Non-pigmented ciliary epithelial cell (primary cell): Measurements from ENCODE around the gene NCOR1.
"Not testable (repeated sequence)": the region's sequence is repeated elsewhere in the genome, so short reads cannot be mapped to it uniquely, and the experiment has no call there.

ENCODE experiments used
- DNase-seq: peaks from one replicate; pipeline ENCODE4 v3.0.0-alpha.2; 2010; ENCODE audit warnings: low read depth

The NCOR1 gene

DNA sequence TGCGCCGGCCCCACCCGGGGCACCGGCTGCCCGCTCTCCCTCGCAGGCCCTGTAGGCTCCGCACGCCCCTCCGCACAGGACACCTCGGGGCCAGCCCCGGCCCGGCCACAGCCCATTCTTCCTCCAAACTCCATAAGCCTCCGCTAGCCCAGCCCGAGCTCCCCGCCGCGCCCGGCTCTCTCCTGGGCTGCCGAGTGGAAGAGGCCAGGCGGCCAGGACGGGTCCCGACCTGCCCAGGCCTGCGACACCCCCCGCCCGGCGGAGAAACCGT, 397 bp downstream of the NCOR1 start:
- no peak for DNase-seq

DNA sequence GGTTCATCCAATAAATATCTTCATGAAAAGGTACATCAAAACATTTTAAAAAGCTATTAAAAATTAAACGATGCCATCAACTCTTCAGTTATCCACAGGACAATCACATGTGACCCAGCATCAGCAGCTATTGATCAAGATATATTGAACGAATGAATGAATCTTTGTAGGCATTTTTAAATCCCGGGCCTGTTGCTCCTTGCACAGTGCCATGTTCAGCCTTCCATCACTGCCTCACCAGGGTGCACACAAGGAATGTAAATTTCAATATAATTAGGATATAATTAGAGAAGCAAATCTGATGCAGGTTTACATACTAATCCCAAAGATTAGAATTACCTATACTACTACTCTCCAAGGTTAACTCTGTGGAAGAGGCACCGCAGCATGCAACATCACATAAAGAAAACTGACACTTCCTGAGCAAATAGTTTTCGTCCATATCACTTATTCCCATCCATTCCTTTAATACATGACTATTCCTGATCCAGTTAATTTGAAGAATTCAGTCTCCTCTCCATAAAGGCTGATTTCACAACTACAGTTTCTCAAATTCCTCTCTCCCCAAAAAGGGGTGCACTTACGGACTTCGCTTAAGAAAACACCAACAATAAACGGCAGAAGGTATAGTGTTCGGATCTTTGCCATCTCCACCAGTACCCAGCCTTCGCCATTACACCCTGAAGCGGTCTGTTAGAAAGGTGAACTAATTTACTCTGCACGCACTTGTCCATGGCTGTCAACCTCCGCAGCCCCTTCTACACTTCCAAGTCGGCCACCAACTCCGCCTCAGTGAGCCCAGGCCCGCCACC, 938 bp downstream of the NCOR1 start:
- no peak for DNase-seq

DNA sequence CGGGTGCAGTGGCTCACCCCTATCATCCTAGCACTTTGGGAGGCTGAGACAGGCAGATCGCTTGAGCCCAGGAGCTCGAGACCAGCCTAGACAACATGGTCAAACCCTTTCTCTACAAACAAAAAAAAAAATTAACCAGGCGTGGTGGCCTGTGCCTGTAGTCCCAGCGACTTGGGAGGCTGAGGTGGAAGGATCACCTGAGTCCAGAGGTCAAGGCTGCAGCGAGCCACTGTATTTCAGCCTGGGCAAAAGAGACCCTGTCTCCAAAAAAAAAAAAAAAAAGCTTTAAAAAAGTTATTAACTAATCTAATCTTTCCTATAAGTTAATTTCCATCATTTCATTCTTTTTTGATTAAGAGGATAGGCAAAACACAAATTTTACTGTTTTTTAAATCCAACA, 2.5 kb downstream of the NCOR1 start:
- no peak for DNase-seq

DNA sequence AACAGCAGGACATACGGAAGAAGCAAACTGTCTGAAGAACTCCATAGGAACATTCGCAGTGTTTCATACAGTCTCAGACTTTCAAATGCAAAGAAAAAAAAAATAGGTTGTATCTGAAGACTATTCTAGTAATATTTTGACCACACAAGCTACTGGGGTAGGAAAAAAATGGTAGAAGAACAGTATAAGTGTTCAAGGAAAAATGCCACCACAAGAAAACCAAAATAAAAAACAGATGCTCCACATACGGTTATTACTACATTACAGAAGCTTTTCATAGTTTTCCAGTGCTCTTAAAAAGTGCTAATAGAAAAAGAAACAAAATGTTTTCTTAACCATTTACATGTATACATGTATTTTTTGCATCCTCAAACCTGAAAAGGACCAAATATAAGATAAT, 3.7 kb downstream of the NCOR1 start:
- DNase-seq: no peak

DNA sequence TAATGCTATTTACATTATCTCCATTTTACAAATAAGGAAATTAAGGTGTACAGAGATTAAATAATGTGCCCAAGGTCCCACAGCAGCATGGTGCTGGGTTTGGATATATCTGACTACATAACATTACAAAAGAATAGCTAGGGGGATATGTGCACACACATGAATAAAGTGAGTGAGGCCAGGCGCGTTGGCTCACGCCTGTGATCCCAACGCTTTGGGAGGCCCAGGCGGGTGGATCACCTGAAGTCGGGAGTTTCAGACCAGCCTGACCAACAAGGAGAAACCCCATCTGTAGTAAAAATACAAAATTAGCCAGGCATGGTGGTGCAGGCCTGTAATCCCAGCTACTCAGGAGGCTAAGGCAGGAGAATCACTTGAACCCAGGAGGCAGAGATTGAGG, 10.6 kb downstream of the NCOR1 start:
- DNase-seq: not testable (repeated sequence)

DNA sequence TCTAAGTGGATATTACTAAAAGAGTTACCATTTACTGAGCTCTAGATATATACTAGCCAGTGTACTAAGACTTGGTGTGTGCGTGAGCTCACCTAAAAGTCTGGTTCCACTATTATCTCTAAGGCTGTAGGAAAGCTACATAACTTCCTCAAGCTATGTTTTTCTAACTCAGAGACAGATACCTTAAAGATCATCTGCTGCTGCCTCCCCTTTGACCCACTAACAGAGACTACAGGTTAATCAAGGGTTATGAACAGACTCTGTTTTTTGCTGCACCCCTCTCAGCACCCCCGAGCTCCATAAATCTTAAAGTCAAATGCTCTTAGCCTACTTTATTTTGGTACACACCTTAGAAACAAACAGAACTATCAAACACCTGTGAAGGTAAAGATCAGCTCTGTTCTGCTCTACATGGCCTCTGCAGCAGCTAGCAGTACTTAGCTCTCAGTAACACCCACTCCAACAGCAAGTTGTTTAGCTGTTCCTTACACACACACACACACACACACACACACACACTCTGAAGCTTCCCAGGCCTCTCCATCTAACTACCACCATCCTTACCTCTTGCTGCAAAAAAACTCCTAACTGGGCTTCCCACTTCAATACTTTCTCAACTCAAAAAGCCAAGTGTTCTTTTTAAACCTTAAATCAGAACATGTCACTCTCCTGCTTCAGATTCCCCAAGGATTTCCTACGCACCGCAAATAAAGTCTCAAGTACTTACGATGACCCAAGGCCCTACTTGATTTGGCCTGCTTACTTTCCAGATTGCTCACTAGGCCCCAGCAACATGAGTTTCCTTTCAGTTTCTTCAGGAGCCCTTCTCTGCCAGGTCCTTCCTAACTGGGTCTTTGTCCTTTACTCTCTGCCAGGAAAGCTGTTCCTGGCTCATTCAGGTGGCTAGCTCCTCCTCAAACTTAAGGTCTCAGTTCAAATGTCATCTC, 12.5 kb downstream of the NCOR1 start:
- not testable (repeated sequence) for DNase-seq

DNA sequence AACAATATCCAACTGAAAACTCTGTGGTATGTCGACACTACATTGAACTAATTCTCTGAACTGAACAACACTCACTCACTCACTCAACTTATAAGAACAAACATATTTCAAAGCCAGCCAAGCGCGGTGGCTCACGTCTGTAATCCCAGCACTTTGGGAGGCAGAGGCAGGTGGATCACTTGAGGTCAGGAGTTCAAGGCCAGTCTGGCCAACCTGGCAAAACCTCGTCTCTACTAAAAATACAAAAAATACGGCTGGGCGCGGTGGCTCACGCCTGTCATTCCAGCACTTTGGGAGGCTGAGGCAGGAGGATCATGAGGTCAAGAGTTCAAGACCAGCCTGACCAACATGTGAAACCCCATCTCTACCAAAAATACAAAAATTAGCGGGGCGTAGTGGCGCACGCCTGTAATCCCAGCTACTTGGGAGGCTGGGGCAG, 13.6 kb downstream of the NCOR1 start:
- DNase-seq: not testable (repeated sequence)

DNA sequence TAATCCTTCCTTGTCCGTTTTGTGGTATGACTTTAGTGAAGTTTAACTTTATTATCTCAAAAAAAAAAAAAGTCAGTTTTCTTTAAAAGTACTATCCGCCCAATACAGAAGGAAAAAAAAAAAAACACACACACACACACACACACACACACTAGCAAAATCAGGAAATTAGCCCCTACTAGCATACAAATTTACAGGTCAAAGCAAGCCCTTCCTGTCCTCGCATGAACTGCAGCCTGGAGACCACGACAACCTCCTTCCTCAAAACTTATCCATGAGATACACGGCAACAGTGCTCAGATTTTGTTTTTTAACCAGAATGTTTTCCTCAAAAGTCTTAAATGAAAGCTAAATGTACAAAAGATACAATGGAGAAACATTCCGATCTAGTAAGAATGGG, 16.2 kb downstream of the NCOR1 start:
- DNase-seq: no peak

DNA sequence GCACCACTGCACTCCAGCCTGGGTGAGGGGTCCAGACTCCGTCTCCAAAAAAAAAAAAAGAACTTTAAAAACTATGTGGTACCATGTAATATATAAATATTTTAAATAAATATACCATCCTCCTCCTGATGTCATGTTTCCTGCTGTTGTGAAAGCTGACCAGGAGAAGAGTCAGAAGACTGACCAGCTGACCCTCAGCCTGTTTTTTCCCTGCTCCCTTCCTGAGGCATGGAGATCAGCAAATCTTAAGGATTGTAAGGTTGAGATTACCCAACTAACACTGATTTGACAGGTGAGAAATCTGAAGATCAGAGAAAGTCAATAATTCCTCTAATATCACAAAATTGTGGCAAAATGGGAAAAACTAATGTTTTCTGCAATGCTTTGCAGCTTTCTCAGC, 18.1 kb downstream of the NCOR1 start:
- DNase-seq: no peak

DNA sequence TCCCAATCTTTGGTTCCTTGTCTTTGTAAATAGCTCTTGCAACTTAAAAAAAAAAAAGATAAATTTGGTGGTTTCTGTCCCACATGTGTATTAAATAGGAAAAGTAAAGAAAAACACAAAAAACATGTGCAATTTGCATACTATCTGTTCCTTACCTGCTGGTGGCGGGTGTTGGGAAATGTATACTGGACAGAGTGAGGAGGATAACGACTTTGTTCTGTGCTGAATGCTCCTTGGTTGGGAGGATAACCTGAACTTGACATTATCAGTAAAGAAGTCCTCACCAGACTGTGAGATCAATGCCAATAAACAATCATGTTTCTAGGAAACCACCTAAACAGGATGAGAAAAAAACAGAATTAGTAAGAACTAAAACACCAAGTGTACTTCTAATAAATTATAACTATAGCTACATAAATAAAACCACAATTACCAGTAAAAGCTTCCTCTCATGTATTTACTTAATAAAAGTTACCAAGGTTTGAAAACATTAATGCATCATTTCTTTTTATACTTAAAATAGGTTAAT, 21.0 kb downstream of the NCOR1 start:
- DNase-seq: not testable (repeated sequence)

DNA sequence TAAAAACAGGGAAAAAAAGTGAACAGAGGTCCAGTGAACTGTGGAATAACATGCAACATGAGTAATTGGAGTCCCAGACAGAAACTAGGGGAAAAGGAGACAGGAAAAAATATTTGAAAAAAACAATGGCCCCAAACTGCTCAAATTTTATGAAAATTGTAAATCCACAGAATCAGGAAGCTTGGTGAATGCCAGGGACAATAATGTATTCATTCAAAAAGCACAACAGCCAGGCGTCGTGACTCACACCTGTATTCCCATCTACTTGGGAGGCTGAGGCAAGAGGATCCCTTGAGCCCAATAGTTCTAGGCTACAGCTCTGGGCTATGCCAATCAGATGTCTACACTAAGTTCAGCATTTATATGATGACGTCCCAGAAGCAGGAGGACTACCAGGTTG, 23.7 kb downstream of the NCOR1 start:
- no peak for DNase-seq

DNA sequence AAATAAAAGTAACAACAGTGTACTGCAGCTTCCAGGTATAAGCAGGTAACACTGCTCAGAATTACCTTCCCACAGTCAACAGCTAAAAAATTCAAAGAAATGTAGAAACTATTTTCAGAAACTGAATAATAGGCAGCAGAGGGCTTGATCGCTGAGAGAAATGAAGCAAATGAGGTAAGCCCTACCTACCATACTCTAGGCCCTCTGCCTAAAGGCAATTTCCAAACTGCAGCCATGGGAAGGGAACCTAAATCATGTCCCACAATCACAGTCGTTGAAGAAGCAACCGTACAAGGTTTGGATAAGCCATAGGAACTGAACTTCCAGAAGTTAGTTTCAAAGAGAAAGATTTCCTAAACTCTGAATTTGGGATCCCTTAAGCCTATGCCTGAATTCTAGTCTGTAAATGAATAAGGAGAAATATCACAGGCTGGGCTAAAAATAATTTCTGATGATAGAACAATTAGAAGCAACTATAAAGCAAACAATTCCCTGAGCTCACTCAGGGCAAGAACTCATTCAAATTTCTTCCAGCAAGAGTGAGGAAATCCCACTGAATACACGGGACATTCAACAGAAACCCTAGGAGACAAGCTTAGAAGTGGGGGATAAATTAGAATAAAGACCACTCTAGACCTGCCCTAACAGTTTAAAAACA, 24.5 kb downstream of the NCOR1 start:
- no peak for DNase-seq

DNA sequence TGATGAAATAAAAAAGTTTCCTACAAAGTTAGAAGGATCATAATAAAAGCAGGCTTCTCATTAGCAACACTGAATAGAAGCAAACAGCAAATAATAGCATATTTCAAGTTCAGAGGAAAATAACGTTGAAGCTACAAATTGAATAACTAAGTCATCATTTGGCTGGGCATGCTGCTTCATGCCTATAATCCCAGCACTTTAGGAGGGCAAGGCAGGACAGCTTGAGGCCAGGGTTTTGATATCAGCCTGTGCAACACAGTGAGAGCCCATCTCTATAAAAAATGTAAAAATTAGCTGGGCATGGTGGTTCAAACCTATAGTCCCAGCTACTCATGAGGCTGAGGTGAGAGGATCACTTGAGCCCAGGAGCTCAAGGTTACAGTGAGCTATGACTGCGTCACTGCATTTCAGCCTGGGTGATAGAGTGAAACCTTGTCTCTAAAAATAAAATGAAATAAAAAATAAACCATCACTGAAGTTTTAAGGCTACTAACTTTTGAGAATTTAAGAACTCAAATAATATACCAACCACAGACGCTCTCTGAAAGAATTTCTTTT, 25.5 kb downstream of the NCOR1 start:
- DNase-seq: no peak

DNA sequence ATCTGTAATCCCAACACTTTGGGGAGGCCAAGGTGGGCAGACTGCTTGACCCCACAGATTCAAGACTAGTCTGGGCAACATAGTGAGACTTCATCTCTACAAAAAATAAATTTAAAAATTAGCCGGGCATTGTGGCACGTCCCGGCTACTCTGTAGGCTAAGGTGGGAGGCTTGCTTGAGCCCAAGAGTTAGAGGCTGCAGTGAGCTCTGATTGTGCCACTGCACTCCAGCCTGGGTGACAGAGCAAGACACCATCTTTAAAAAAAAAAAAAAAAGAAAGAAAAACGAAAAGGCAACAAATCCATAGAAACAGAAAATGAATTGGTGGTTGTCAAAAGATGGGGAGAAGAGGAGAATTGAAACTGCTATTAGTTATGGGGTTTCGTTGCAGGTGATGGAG, 27.7 kb downstream of the NCOR1 start:
- no peak for DNase-seq

DNA sequence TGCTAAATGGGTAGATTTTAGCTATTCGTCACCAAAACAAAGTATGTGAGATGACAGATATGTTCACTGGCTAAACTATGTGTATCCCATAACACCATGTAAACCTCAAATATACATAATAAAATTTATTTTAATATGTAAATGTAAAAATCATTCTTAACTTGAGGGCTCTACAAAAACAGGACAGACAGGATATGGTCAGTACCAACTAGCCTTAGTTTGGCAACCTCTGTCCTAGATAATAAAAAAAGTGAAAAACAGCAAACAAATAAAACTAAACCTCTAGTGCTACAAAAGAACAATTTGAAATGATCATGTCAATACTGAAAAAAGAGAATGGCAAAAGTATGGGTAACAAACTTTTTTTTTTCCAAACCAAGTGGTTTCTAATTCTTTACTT, 33.8 kb downstream of the NCOR1 start:
- no peak for DNase-seq

DNA sequence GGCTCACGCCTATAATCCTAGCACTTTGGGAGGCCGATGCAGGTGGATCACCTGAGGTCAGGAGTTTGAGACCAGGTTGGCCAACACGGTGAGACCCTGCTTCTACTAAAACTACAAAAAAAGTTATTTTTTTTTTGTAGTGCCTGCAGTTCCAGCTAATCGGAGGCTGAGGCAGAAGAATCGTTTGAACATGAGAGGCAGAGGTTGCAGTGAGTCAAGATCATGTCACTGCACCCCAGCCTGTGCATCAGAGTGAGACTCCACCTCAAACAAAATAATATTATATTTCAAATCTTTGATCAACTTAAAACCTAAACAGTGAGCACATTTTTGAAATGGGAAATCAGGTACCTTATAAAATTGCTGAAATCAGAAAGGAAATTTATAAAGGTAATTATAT, 36.5 kb downstream of the NCOR1 start:
- no peak for DNase-seq

DNA sequence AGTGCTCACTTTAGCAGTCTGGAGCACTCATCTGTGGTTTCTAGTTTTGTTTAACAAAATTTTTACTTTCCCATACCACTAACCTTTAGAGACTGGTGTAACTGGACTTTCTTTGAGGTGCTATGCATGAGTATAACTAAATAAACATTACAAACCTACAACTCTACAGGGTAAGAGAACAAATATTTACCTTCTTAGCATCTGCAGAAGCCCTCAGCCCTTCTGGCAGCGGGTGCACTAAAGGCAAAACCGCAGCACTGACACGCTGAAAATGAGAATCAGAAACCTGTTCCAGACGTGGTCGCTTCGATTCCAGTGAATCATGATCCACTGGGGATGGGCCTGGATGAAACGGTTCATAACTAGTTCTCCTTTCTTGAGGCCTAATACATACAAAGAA, 43.7 kb downstream of the NCOR1 start:
- no peak for DNase-seq

DNA sequence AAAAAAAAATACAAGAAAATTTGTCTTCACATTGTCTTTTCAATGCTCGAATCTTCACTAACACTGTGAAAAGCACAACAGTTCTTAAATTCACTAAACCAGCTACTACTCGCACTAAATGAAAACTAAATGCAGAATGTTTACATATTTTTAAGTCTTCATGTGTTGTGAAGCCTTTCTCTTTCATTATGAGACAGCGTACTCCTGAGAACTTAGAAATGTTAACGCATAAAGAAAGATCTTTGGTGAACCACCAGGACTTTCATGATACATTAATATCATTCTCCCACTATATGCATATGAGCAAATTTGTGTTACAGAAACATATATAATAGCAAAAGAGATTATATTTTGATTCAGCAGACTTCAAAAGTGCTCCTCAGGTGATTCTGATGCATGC, 48.6 kb downstream of the NCOR1 start:
- not testable (repeated sequence) for DNase-seq

DNA sequence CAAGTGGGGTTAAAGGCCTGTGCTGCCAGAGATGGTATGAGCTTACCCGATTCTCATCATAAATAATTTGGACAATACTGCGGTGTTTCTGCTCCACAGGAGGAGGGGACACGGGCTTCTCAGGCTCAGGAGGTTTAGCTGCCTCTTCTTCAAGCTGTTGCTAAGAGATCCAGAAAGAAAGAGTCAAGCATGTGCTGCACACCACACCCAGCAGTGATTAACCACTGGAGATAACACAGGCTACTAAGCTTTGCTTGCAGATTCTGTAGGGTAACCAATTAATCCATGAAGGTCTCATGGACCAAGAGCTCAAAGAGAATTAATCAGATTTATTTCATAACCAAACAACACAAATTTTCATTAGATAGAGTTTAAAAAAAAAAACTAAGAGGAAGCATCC, 56.6 kb downstream of the NCOR1 start:
- no peak for DNase-seq

DNA sequence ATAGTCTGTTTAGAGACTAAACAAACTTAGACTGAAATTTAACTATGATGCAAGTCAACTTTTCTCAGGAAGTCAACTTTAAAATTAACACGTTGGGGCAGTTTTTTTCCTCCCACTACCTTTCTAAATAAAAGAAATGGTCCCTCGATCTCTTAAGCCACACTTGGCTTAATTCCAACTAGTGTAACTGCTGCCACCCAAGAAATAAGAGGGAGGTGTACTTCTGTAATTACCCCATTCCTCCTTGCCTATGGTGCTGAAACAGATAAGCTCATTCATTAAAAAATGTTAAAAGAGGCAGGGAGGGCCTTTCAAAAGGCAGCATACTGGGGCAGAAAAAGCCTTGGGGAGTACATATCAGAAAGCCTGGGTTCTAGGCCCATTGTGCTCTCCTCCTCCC, 59.8 kb downstream of the NCOR1 start:
- no peak for DNase-seq

DNA sequence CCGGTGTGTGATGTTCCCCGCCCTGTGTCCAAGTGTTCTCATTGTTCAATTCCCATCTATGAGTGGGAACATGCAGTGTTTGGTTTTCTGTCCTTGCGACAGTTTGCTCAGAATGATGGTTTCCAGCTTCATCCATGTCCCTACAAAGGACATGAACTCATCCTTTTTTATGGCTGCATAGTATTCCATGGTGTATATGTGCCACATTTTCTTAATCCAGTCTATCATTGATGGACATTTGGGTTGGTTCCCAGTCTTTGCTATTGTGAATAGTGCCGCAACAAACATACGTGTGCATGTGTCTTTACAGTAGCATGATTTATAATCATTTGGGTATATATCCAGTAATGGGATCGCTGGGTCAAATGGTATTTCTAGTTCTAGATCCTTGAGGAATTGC, 63.0 kb downstream of the NCOR1 start:
- DNase-seq: not testable (repeated sequence)

DNA sequence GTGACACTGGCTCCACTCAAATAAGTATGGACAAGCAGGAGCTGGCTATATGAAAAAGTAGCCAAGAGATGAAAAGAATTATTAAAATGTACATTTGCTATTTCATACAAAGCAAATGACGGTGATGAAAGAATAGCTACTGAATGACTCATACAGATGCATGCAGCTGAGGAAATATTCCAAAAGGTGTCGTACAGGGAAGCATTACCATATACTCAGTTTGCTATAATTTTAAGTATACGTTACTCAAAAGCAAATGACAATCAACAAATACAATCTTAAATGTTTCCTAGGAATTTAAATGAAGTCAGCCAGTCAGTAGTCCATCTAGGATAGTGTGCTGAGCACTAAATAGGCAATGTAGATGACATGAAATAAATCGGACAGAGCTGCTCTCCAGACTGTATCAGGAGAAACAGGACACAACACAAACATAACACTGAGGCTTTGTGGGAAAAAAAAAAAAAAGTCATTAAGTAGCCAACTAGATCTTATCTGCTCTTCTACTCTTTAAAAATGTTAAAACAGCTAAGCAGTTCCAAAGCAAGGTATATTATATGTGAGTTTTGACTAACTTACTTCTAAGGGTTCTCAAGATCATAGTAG, 65.0 kb downstream of the NCOR1 start:
- peak; percentile 60 for DNase-seq
